ENCODE results near the gene CDSN. TPM values are rescaled to one million over a fixed set of nuclear protein-coding genes. Genes with fewer than 3 reads are reported as not detected.

The CDSN gene
- total and polyA plus RNA-seq, 2 experiments from 2014 or later, result not detected

DNA sequence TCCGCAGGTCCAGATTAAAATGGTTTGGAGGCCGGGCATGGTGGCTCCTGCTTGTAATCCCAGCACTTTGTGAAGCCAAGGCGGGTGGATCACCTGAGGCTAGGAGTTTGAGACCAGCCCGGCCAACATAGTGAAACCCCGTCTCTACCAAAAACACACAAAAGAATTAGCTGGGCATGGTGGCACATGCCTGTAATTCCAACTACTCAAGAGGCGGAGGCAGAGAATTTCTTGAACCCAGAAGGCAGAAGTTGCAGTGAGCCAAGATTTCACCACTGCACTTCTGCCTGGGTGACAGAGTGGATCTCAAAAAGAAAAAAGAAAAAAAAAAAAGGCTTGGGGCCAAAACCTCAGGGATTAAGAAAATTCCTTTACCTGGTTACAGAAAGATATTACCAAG lies 38.4 kb downstream of the CDSN start:
- in situ Hi-C loops (cut with MboI), result loop anchor here (10.0 to 25.0 kb wide), 2 partner anchors 257 to 345 kb away; partner anchors contain the start of genes FLOT1 and IER3
- Histone ChIP-seq H3K4me2 (ENCODE audit: unreplicated experiment) (no peak overlapping the region), H3K9me2 (ENCODE audit: insufficient read depth) (no peaks in the 10 kb centered on the region), H3K36me3 (ENCODE audit: low read depth) (no peaks in the 10 kb centered on the region), H3K4me1 (ENCODE audit: insufficient read depth) (peaks cover 8% of the 10 kb centered on the region), H3F3A (ENCODE audit: insufficient read depth) (peaks cover 4% of the 10 kb centered on the region), H3K4me3 (no peak overlapping the region), H3K79me2 (ENCODE audit: insufficient read depth) (no peaks in the 10 kb centered on the region), H3K27ac (no peak overlapping the region), H2AFZ (no peak overlapping the region), H4K20me1 (ENCODE audit: insufficient read depth) (no peaks in the 10 kb centered on the region), H3K9ac (no peak overlapping the region), H3K9me3 (ENCODE audit: low read depth) (no peaks in the 10 kb centered on the region), H3K27me3 (replicated peaks; ENCODE audit: insufficient read depth) (no peaks in the 10 kb centered on the region)
- 91 to 96% methylated on average over 6 of the region's 6 CpGs for WGBS, 2 experiments (ENCODE audit: low coverage in 1 of 2, low lambda C conversion rate in 2 of 2, missing lambda C conversion rate in 2 of 2)
- TF ChIP-seq EZH2 (IDR thresholded peaks at IDR 0.05; ENCODE audit: insufficient read depth, poor library complexity, severe bottlenecking), result no peak
- no peak for TF ChIP-seq EZH2phosphoT487 (IDR thresholded peaks at IDR 0.05; ENCODE audit: insufficient read depth, low read depth)
- no peak for DNase-seq

DNA sequence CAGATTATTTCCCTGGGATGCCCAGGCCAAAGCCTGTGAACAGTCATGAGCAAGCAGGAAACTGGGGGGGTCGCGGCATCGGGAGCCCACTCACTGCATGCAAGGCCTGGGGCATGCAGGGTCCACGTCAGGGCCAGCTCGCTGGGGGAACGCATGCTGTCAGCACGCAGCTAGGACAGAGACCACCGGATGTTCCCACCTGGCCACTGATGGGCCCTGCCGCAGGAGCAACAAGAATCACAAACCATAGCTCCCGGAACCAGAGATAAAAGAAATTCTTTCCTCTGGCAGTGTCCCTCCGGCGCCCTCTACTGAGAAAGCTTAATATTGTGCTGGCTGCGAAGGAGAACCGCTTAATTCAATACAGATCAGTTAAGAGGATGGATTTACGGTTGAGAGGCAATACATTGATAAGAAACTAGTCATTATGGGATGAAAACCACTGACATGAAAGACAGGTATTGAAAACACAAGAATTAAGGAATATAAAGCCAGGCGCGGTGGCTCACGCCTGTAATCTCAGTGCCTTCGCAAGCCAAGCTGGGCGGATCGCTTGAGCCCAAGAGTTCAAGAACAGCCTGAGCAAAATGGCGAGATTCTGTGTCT lies 40.5 kb downstream of the CDSN start:
- in situ Hi-C loops (cut with MboI), result loop anchor here (10.0 to 25.0 kb wide), 3 partner anchors 165 to 342 kb away; partner anchors contain the start of genes FLOT1, IER3 and VARS2

DNA sequence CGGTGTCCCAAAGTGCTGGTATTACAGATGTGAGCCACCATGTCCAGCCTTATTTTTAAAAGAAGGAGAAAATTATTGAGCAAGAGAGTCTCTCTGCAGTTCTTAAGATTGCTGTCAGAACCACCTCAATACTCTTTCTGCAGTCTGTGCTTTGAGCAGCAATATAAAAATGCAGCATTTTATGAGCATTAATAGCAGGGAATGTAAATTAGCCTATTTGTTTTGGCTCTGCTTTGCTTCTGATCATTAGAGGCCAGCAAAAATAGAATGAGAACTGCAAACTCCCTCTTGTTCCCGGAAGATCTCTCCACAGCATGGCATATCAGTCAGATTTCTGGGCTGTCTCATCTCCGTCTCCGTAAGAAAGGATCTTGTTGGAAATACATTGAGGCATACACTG lies 43.6 kb downstream of the CDSN start:
- no peak for TF ChIP-seq EZH2phosphoT487 (IDR thresholded peaks at IDR 0.05; ENCODE audit: insufficient read depth, low read depth)
- TF ChIP-seq EZH2 (IDR thresholded peaks at IDR 0.05; ENCODE audit: insufficient read depth, poor library complexity, severe bottlenecking), result no peak
- WGBS, 2 experiments (ENCODE audit: low coverage in 1 of 2, low lambda C conversion rate in 2 of 2, missing lambda C conversion rate in 2 of 2), result 96 to 100% methylated on average over 4 of the region's 4 CpGs
- in situ Hi-C loops (cut with MboI), result loop anchor here (10.0 to 25.0 kb wide), 2 partner anchors 162 to 339 kb away; partner anchors contain the start of genes FLOT1, IER3 and VARS2
- Histone ChIP-seq H3K9me3 (ENCODE audit: low read depth) (no peaks in the 10 kb centered on the region), H3K27ac (no peak overlapping the region), H3K4me3 (no peak overlapping the region), H3K79me2 (ENCODE audit: insufficient read depth) (no peaks in the 10 kb centered on the region), H4K20me1 (ENCODE audit: insufficient read depth) (no peaks in the 10 kb centered on the region), H3F3A (ENCODE audit: insufficient read depth) (no peaks in the 10 kb centered on the region), H3K4me2 (ENCODE audit: unreplicated experiment) (no peak overlapping the region), H3K27me3 (replicated peaks; ENCODE audit: insufficient read depth) (no peaks in the 10 kb centered on the region), H3K36me3 (ENCODE audit: low read depth) (no peaks in the 10 kb centered on the region), H3K9ac (no peak overlapping the region), H2AFZ (no peak overlapping the region), H3K9me2 (ENCODE audit: insufficient read depth) (no peaks in the 10 kb centered on the region), H3K4me1 (ENCODE audit: insufficient read depth) (peaks cover 12% of the 10 kb centered on the region)
- no peak for DNase-seq

More for the DNA sequence above, 40.5 kb downstream of the CDSN start:
- Histone ChIP-seq H3K79me2 (ENCODE audit: insufficient read depth) (no peaks in the 10 kb centered on the region), H3K9ac (no peak overlapping the region; the same call in 1 of the 2 replicates), H3K36me3 (ENCODE audit: low read depth) (no peaks in the 10 kb centered on the region), H3K9me3 (ENCODE audit: low read depth) (no peaks in the 10 kb centered on the region), H3K4me1 (ENCODE audit: insufficient read depth) (peaks cover 9% of the 10 kb centered on the region), H3K9me2 (ENCODE audit: insufficient read depth) (no peaks in the 10 kb centered on the region), H3K4me2 (ENCODE audit: unreplicated experiment) (peak overlapping the region; percentile 49), H4K20me1 (ENCODE audit: insufficient read depth) (no peaks in the 10 kb centered on the region), H3F3A (ENCODE audit: insufficient read depth) (no peaks in the 10 kb centered on the region), H3K27ac (no peak overlapping the region), H2AFZ (peak overlapping the region; percentile 77), H3K27me3 (replicated peaks; ENCODE audit: insufficient read depth) (no peaks in the 10 kb centered on the region), H3K4me3 (peak overlapping the region; percentile 25; the same call in 1 of the 2 replicates)
- DNase-seq, result peak; percentile 83
- no peak for TF ChIP-seq EZH2 (IDR thresholded peaks at IDR 0.05; ENCODE audit: insufficient read depth, poor library complexity, severe bottlenecking)
- TF ChIP-seq EZH2phosphoT487 (IDR thresholded peaks at IDR 0.05; ENCODE audit: insufficient read depth, low read depth), result no peak
- WGBS, 2 experiments (ENCODE audit: low coverage in 1 of 2, low lambda C conversion rate in 2 of 2, missing lambda C conversion rate in 2 of 2), result 25 to 26% methylated on average over 22 of the region's 22 CpGs

DNA sequence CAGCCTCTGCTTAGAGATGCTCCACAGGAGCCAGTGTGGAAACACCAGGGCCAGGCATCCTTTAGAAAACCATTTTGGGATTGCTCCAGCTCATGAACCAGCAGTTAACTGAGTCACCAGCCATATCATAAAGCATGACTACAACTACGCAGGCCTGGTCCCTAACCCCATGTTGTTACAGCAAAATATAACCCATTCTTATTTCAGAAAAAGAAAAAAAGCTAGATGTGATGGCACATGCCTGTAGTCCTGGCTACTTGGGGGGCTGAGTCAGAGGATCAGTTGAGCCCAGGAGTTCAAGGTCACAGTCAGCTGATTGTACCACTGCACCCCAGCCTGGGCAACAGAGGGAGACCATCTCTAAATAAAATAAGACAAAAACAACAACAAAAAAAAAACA lies 44.7 kb downstream of the CDSN start:
- Histone ChIP-seq H3K9ac (no peak overlapping the region), H3K27me3 (replicated peaks; ENCODE audit: insufficient read depth) (no peaks in the 10 kb centered on the region), H3K4me3 (no peak overlapping the region), H3K79me2 (ENCODE audit: insufficient read depth) (no peaks in the 10 kb centered on the region), H4K20me1 (ENCODE audit: insufficient read depth) (no peaks in the 10 kb centered on the region), H3K36me3 (ENCODE audit: low read depth) (no peaks in the 10 kb centered on the region), H3K27ac (peak overlapping the region; percentile 19; the same call in 1 of the 2 replicates), H3K9me3 (ENCODE audit: low read depth) (no peaks in the 10 kb centered on the region), H3F3A (ENCODE audit: insufficient read depth) (no peaks in the 10 kb centered on the region), H2AFZ (no peak overlapping the region), H3K4me2 (ENCODE audit: unreplicated experiment) (no peak overlapping the region), H3K9me2 (ENCODE audit: insufficient read depth) (no peaks in the 10 kb centered on the region), H3K4me1 (ENCODE audit: insufficient read depth) (peaks cover 12% of the 10 kb centered on the region)
- peak; percentile 91 for DNase-seq
- TF ChIP-seq EZH2 (IDR thresholded peaks at IDR 0.05; ENCODE audit: insufficient read depth, poor library complexity, severe bottlenecking) (no peak), EZH2phosphoT487 (IDR thresholded peaks at IDR 0.05; ENCODE audit: insufficient read depth, low read depth) (no peak)
- in situ Hi-C loops (cut with MboI), result loop anchor here (10.0 to 25.0 kb wide), 2 partner anchors 161 to 338 kb away; partner anchors contain the start of genes FLOT1, IER3 and VARS2
- 4 to 6% methylated on average over 1 of the region's 1 CpG for WGBS, 2 experiments (ENCODE audit: low coverage in 1 of 2, low lambda C conversion rate in 2 of 2, missing lambda C conversion rate in 2 of 2)

Data from GM23248 (cell line).